ENCODE data around the gene KCND1. TPM values are rescaled to one million over a fixed set of nuclear protein-coding genes. Genes with fewer than 3 reads are reported as not detected.

Gene KCND1
- polyA plus RNA-seq, 1 donor (not counting 4 experiments of a cell fraction or from before 2014, with no cell fraction given) = 0.20 TPM

DNA sequence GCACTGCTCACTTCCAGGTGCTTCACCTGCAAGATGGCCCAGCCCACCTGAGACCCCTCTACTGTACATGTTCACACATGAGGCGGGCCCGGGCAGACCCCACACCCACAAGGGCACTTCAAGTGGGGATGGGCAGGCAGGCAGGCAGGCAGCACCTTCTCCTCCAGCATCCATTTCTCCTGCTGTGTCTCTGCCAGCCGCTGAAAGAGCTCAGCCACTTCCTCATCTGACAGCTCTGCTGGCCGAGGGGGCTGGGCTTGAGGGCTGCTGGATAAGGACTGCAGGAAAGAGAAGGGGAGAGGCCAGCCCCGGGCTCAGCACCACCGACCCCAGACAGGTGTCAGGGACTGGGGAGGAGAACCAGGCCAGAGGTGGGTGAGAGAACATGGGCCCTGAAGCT, 4.4 kb upstream of the KCND1 start:
- no peak overlapping the region for H3K4me2 ChIP-seq (ENCODE audit: control insufficient read depth, extremely low read depth, insufficient read depth, low read depth, low read length)
- no peak for TF ChIP-seq EZH2 (IDR thresholded peaks at IDR 0.05; ENCODE audit: low read length)
- TF ChIP-seq, protein P1, sequence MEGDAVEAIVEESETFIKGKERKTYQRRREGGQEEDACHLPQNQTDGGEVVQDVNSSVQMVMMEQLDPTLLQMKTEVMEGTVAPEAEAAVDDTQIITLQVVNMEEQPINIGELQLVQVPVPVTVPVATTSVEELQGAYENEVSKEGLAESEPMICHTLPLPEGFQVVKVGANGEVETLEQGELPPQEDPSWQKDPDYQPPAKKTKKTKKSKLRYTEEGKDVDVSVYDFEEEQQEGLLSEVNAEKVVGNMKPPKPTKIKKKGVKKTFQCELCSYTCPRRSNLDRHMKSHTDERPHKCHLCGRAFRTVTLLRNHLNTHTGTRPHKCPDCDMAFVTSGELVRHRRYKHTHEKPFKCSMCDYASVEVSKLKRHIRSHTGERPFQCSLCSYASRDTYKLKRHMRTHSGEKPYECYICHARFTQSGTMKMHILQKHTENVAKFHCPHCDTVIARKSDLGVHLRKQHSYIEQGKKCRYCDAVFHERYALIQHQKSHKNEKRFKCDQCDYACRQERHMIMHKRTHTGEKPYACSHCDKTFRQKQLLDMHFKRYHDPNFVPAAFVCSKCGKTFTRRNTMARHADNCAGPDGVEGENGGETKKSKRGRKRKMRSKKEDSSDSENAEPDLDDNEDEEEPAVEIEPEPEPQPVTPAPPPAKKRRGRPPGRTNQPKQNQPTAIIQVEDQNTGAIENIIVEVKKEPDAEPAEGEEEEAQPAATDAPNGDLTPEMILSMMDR (optimal IDR thresholded peaks at IDR 0.05 in 1 of 3, IDR thresholded peaks at IDR 0.05 in 1 of 3, conservative IDR thresholded peaks at IDR 0.05 in 1 of 3; ENCODE audit: extremely low read depth in 1 of 3, insufficient read depth in 2 of 3, low read length in 3 of 3) = no peak
- no peaks in the 10 kb centered on the region for H4K20me1 ChIP-seq (ENCODE audit: control insufficient read depth, extremely low read depth, insufficient read depth, low read length)
- no peak overlapping the region for H3K9ac ChIP-seq (ENCODE audit: control insufficient read depth, extremely low read depth, insufficient read depth, low read length)
- no peak overlapping the region for H3K4me3 ChIP-seq (ENCODE audit: control insufficient read depth in 2 of 3, extremely low read depth in 1 of 3, insufficient read depth in 2 of 3, low read depth in 1 of 3, low read length in 3 of 3)
- no peaks in the 10 kb centered on the region for H3K27me3 ChIP-seq (ENCODE audit: control insufficient read depth, extremely low read depth, insufficient read depth, low read length)
- peaks cover 5% of the 10 kb centered on the region for H3K4me1 ChIP-seq (ENCODE audit: control insufficient read depth, extremely low read depth, insufficient read depth, low read length)
- no peaks in the 10 kb centered on the region for H3K9me1 ChIP-seq (ENCODE audit: control insufficient read depth, extremely low read depth, insufficient read depth, low read length)
- no peaks in the 10 kb centered on the region for H3K79me2 ChIP-seq (ENCODE audit: control insufficient read depth, insufficient read depth, low read length)
- no peak overlapping the region for H3K27ac ChIP-seq (ENCODE audit: control insufficient read depth, insufficient read depth, low read length)
- no peaks in the 10 kb centered on the region for H3K9me3 ChIP-seq (ENCODE audit: control insufficient read depth, low read depth, low read length)
- no peak for DNase-seq (ENCODE audit: low read depth, low spot score)
- dilution Hi-C loops (cut with MboI; ENCODE audit: extremely low pct_ligation_motif_present, low sequenced_read_pairs) = no loop called here
- no peak for FAIRE-seq
- no peak overlapping the region for H2AFZ ChIP-seq (ENCODE audit: control insufficient read depth, low read length)
- H3K36me3 ChIP-seq (ENCODE audit: control insufficient read depth in 2 of 2, extremely low read depth in 1 of 2, insufficient read depth in 2 of 2, low read length in 2 of 2) = peaks cover 0 to 7% of the 10 kb centered on the region in 2 experiments

GRCh38 chrX:48975541-48975940, 3.9 kb upstream of the KCND1 start:
- no peak overlapping the region for H3K27ac ChIP-seq (ENCODE audit: control insufficient read depth, insufficient read depth, low read length)
- H2AFZ ChIP-seq (ENCODE audit: control insufficient read depth, low read length) = no peak overlapping the region
- H3K9me3 ChIP-seq (ENCODE audit: control insufficient read depth, low read depth, low read length) = no peaks in the 10 kb centered on the region
- dilution Hi-C loops (cut with MboI; ENCODE audit: extremely low pct_ligation_motif_present, low sequenced_read_pairs) = no loop called here
- H3K27me3 ChIP-seq (ENCODE audit: control insufficient read depth, extremely low read depth, insufficient read depth, low read length) = no peaks in the 10 kb centered on the region
- H3K4me2 ChIP-seq (ENCODE audit: control insufficient read depth, extremely low read depth, insufficient read depth, low read depth, low read length) = no peak overlapping the region
- no peak overlapping the region for H3K4me3 ChIP-seq (ENCODE audit: control insufficient read depth in 2 of 3, extremely low read depth in 1 of 3, insufficient read depth in 2 of 3, low read depth in 1 of 3, low read length in 3 of 3)
- FAIRE-seq (no peak), DNase-seq (ENCODE audit: low read depth, low spot score) (no peak)
- H3K9ac ChIP-seq (ENCODE audit: control insufficient read depth, extremely low read depth, insufficient read depth, low read length) = no peak overlapping the region
- H3K36me3 ChIP-seq (ENCODE audit: control insufficient read depth in 2 of 2, extremely low read depth in 1 of 2, insufficient read depth in 2 of 2, low read length in 2 of 2) = peaks cover 0 to 6% of the 10 kb centered on the region in 2 experiments
- TF ChIP-seq EZH2 (IDR thresholded peaks at IDR 0.05; ENCODE audit: low read length) = no peak
- TF ChIP-seq, protein P1 (optimal IDR thresholded peaks at IDR 0.05 in 1 of 3, IDR thresholded peaks at IDR 0.05 in 1 of 3, conservative IDR thresholded peaks at IDR 0.05 in 1 of 3; ENCODE audit: extremely low read depth in 1 of 3, insufficient read depth in 2 of 3, low read length in 3 of 3) = no peak
- H4K20me1 ChIP-seq (ENCODE audit: control insufficient read depth, extremely low read depth, insufficient read depth, low read length) = no peaks in the 10 kb centered on the region
- H3K4me1 ChIP-seq (ENCODE audit: control insufficient read depth, extremely low read depth, insufficient read depth, low read length) = peaks cover 5% of the 10 kb centered on the region
- H3K79me2 ChIP-seq (ENCODE audit: control insufficient read depth, insufficient read depth, low read length) = no peaks in the 10 kb centered on the region
- no peaks in the 10 kb centered on the region for H3K9me1 ChIP-seq (ENCODE audit: control insufficient read depth, extremely low read depth, insufficient read depth, low read length)

Measured in keratinocyte (primary cell).